ENCODE measurements around the gene RHBDD2.

- TF ChIP-seq CTCF (IDR thresholded peaks at IDR 0.05) (no peak), POLR2AphosphoS5 (IDR thresholded peaks at IDR 0.05; ENCODE audit: low read depth, low read length) (no peak), SIN3A (IDR thresholded peaks at IDR 0.05; ENCODE audit: borderline replicate concordance, insufficient read depth, low read depth, low read length) (no peak), REST (IDR thresholded peaks at IDR 0.05; ENCODE audit: insufficient read depth in 1 of 2, low read depth in 2 of 2, low read length in 1 of 2) (no peak)
These were observed 31.1 kb upstream of the RHBDD2 start for GRCh38 chr7:75847707-75848106.
